Measurements from ENCODE around the gene SLC30A5. TPM values are rescaled to one million over a fixed set of nuclear protein-coding genes. Genes with fewer than 3 reads are reported as not detected.

The SLC30A5 gene
- total and polyA plus RNA-seq, 2 of the 13 experiments (the other 11 are each of a cell fraction or from before 2014, with no cell fraction given): 46.0 to 53.6 TPM

DNA sequence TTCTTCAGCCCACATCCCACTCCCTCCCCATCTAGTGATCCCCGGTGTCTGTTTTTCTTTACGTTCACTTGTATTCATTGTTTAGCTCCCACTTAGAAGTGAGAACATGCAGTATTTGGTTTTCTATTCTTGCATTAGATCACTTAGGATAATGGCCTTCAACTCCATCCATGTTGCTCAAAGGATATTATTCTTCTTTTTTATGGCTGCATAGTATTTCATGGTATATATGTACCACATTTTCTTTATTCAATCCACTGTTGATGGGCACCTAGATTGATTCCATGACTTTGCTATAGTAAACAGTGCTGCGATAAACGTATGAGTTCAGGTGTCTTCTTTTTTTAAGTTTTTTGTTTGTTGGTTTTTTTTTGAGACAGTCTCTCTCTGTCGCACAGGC lies 44.0 kb downstream of the SLC30A5 start:
- no peak for FAIRE-seq
- no peak for TF ChIP-seq ARNTL (CRISPR knock-in tag; IDR thresholded peaks at IDR 0.05)
- TF ChIP-seq CREM (IDR thresholded peaks at IDR 0.05): no peak
- TF ChIP-seq CREM (CRISPR knock-in tag; IDR thresholded peaks at IDR 0.05): no peak
- TF ChIP-seq CBFB (CRISPR knock-in tag; IDR thresholded peaks at IDR 0.05): no peak
- TF ChIP-seq EHMT2 (IDR thresholded peaks at IDR 0.05; ENCODE audit: borderline replicate concordance, low read depth, low read length): no peak
- TF ChIP-seq USF2 (IDR thresholded peaks at IDR 0.05; ENCODE audit: low read depth, low read length): no peak
- no peak for TF ChIP-seq USF2 (CRISPR knock-in tag; IDR thresholded peaks at IDR 0.05; ENCODE audit: borderline replicate concordance)
- no peak for TF ChIP-seq ZSCAN12 (CRISPR knock-in tag; IDR thresholded peaks at IDR 0.05)
- Histone ChIP-seq H3K9me3 (ENCODE audit: low read length) (peaks cover 4% of the 10 kb centered on the region; the same call in 1 of the 2 replicates), H2AFZ (ENCODE audit: low read length) (no peak overlapping the region), H3K4me1 (ENCODE audit: insufficient read depth, low read length) (no peaks in the 10 kb centered on the region), H3K36me3 (replicated peaks in 1 of 2; ENCODE audit: control insufficient read depth in 1 of 2, insufficient read depth in 2 of 2, low read length in 2 of 2) (no peaks in the 10 kb centered on the region), H3K9ac (ENCODE audit: insufficient read depth, low read depth, low read length) (no peak overlapping the region), H3K4me2 (ENCODE audit: low read depth, low read length) (no peak overlapping the region), H3K27me3 (ENCODE audit: control insufficient read depth in 1 of 2, insufficient read depth in 2 of 2, low read length in 2 of 2) (no peaks in the 10 kb centered on the region), H3K27ac (ENCODE audit: extremely low read length, insufficient read depth, low read length) (no peak overlapping the region), H4K20me1 (ENCODE audit: insufficient read depth, low read length) (no peaks in the 10 kb centered on the region), H3K4me3 (replicated peaks in 1 of 3; ENCODE audit: insufficient read depth in 1 of 3, low read depth in 2 of 3, low read length in 3 of 3) (no peak overlapping the region), H3K79me2 (ENCODE audit: insufficient read depth, low read length) (no peaks in the 10 kb centered on the region)
- BruUV-seq (replicated peaks): no TSS peak
- WGBS (ENCODE audit: low lambda C conversion rate): 95% methylated on average over 5 of the region's 5 CpGs
- ChIA-PET CTCF (ENCODE audit: low intra/inter-chr PET ratio, low total read pairs) (no interaction called here), POLR2A (no interaction called here)
- in situ Hi-C loops (cut with HindIII; ENCODE audit: extremely low pct_ligation_motif_present, low pct_unique_long_range_greater_than_20kb) (no loop called here), intact Hi-C loops (cut with micrococcal nuclease; ENCODE audit: unreplicated experiment) (no loop called here)
- no peak for DNase-seq (ENCODE audit: low spot score)
- ATAC-seq: no peak

GRCh38 chr5:69138766-69139165 lies 45.0 kb downstream of the SLC30A5 start:
- H3K27ac ChIP-seq (ENCODE audit: extremely low read length, insufficient read depth, low read length): no peak overlapping the region
- DNase-seq (ENCODE audit: low spot score) (no peak), ATAC-seq (no peak), FAIRE-seq (no peak)
- TF ChIP-seq KLF11 (CRISPR knock-in tag; IDR thresholded peaks at IDR 0.05): no peak
- H3K27me3 ChIP-seq (ENCODE audit: control insufficient read depth in 1 of 2, insufficient read depth in 2 of 2, low read length in 2 of 2): no peaks in the 10 kb centered on the region
- H2AFZ ChIP-seq (ENCODE audit: low read length): no peak overlapping the region
- ChIA-PET POLR2A (no interaction called here), CTCF (ENCODE audit: low intra/inter-chr PET ratio, low total read pairs) (no interaction called here)
- peaks cover 4% of the 10 kb centered on the region; the same call in 1 of the 2 replicates for H3K9me3 ChIP-seq (ENCODE audit: low read length)
- H3K4me1 ChIP-seq (ENCODE audit: insufficient read depth, low read length): no peaks in the 10 kb centered on the region
- H3K4me3 ChIP-seq (replicated peaks in 1 of 3; ENCODE audit: insufficient read depth in 1 of 3, low read depth in 2 of 3, low read length in 3 of 3): no peak overlapping the region
- no peaks in the 10 kb centered on the region for H3K79me2 ChIP-seq (ENCODE audit: insufficient read depth, low read length)
- no peaks in the 10 kb centered on the region for H3K36me3 ChIP-seq (replicated peaks in 1 of 2; ENCODE audit: control insufficient read depth in 1 of 2, insufficient read depth in 2 of 2, low read length in 2 of 2)
- no TSS peak for BruUV-seq (replicated peaks)
- H3K4me2 ChIP-seq (ENCODE audit: low read depth, low read length): no peak overlapping the region
- in situ Hi-C loops (cut with HindIII; ENCODE audit: extremely low pct_ligation_motif_present, low pct_unique_long_range_greater_than_20kb): no loop called here
- H3K9ac ChIP-seq (ENCODE audit: insufficient read depth, low read depth, low read length): no peak overlapping the region
- no peaks in the 10 kb centered on the region for H4K20me1 ChIP-seq (ENCODE audit: insufficient read depth, low read length)
- intact Hi-C loops (cut with micrococcal nuclease; ENCODE audit: unreplicated experiment): no loop called here
- WGBS (ENCODE audit: low lambda C conversion rate): 62% methylated on average over 1 of the region's 1 CpG
